ENCODE results near the gene STAT2.

DNA sequence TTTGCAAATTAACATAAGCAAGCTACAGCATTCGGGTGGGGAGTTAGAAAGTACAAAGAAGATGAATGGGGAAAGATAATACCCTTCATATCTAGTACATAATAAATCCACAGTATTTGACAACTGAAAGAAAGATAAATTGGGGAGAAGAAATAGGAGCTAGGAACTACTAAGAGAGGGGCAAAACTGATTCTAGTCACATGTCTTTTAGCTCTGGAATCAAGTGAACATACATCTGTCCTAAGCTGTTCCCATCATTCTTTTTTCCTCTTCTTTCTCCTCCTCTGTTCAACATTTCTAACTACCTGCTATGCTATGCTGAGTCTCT lies 18.0 kb upstream of the STAT2 start:
- TF ChIP-seq FOXK2 (IDR thresholded peaks at IDR 0.05) = no peak
- TF ChIP-seq NFRKB (IDR thresholded peaks at IDR 0.05) = no peak
- no peak for TF ChIP-seq FOXM1 (IDR thresholded peaks at IDR 0.05; ENCODE audit: borderline replicate concordance)
- TF ChIP-seq FOXA1 (IDR thresholded peaks at IDR 0.05) = no peak
- no peak for TF ChIP-seq BHLHE40 (IDR thresholded peaks at IDR 0.05; ENCODE audit: borderline replicate concordance)
- no peak for TF ChIP-seq TARDBP (IDR thresholded peaks at IDR 0.05)
- no peak for TF ChIP-seq SP1 (IDR thresholded peaks at IDR 0.05)
- TF ChIP-seq SUZ12 (IDR thresholded peaks at IDR 0.05) = no peak
- TF ChIP-seq PKNOX1 (IDR thresholded peaks at IDR 0.05) = no peak
- TF ChIP-seq ZNF384 (IDR thresholded peaks at IDR 0.05) = no peak
- TF ChIP-seq HDGF (IDR thresholded peaks at IDR 0.05; ENCODE audit: borderline replicate concordance) = no peak
- TF ChIP-seq ARNT (IDR thresholded peaks at IDR 0.05) = no peak
- TF ChIP-seq CTBP1 (IDR thresholded peaks at IDR 0.05; ENCODE audit: borderline replicate concordance) = no peak

All from HEK293T (cell line).